Bone marrow (tissue), 2 donors: ENCODE measurements around the gene CHKA.
"Not testable (repeated sequence)": the region's sequence is repeated elsewhere in the genome, so short reads cannot be mapped to it uniquely, and the experiment has no call there.

Source experiments
- DNase-seq, 2 donors: peaks; one replicate each; lab custom pipeline; 2025; lab: John Stamatoyannopoulos, UW

CHKA gene

GRCh38 chr11:68115285-68115684, 5.9 kb downstream of the CHKA start:
- DNase-seq: peak in 1 of 2 donors; percentile 63

- no peak for DNase-seq
Observed at GRCh38 chr11:68113986-68114385, 7.2 kb downstream of the CHKA start.

GRCh38 chr11:68107689-68108088, 13.5 kb downstream of the CHKA start:
- no peak for DNase-seq

- no peak for DNase-seq
Observed at GRCh38 chr11:68106165-68106940, 14.8 kb downstream of the CHKA start.

- no peak for DNase-seq
Observed at GRCh38 chr11:68099474-68100405, 21.4 kb downstream of the CHKA start.

- no peak for DNase-seq
Observed at GRCh38 chr11:68099057-68099456, 22.1 kb downstream of the CHKA start.

- DNase-seq: no peak
Observed at GRCh38 chr11:68096962-68097361, 24.2 kb downstream of the CHKA start.

- DNase-seq: no peak
Observed at GRCh38 chr11:68093565-68093964, 27.6 kb downstream of the CHKA start.

GRCh38 chr11:68092946-68093345, 28.2 kb downstream of the CHKA start:
- not testable (repeated sequence) for DNase-seq

GRCh38 chr11:68092411-68092810, 28.8 kb downstream of the CHKA start:
- DNase-seq: no peak

- peak in 1 of 2 donors; percentile 48 for DNase-seq
Observed at GRCh38 chr11:68090706-68091105, 30.5 kb downstream of the CHKA start.

- no peak for DNase-seq
Observed at GRCh38 chr11:68090287-68090686, 30.9 kb downstream of the CHKA start.

GRCh38 chr11:68089679-68090078, 31.5 kb downstream of the CHKA start:
- no peak for DNase-seq

- DNase-seq: no peak
Observed at GRCh38 chr11:68083517-68083916, 37.7 kb downstream of the CHKA start.

- DNase-seq: no peak
Observed at GRCh38 chr11:68082481-68082880, 38.7 kb downstream of the CHKA start.

GRCh38 chr11:68081691-68082090, 39.5 kb downstream of the CHKA start:
- DNase-seq: no peak

- DNase-seq: no peak
Observed at GRCh38 chr11:68080860-68081259, 40.3 kb downstream of the CHKA start.

GRCh38 chr11:68077617-68078582, 43.3 kb downstream of the CHKA start:
- no peak for DNase-seq

- DNase-seq: no peak
Observed at GRCh38 chr11:68076371-68077042, 44.7 kb downstream of the CHKA start.

GRCh38 chr11:68074584-68075352, 46.4 kb downstream of the CHKA start:
- no peak for DNase-seq
